WTC11 (cell line): Measurements from ENCODE around the gene COPS3. TPM values are rescaled to one million over a fixed set of nuclear protein-coding genes. Genes with fewer than 3 reads are reported as not detected.

ENCODE experiments used
- CBFB ChIP-seq: sonication (generic); formaldehyde crosslinking; IDR thresholded peaks from 2 replicates; pipeline ENCODE4 v1.8.1; 2022; ENCODE audit warnings: mild to moderate bottlenecking, low read depth, missing genetic modification reagents
- CREM ChIP-seq: sonication (generic); formaldehyde crosslinking; IDR thresholded peaks from 2 replicates; pipeline ENCODE4 v1.8.1; 2022; ENCODE audit warnings: mild to moderate bottlenecking, missing genetic modification reagents, moderate library complexity
- ELF4 ChIP-seq: sonication (generic); formaldehyde crosslinking; IDR thresholded peaks from 2 replicates; pipeline ENCODE4 v1.8.1; 2022; ENCODE audit warnings: low read depth, mild to moderate bottlenecking, moderate library complexity, missing genetic modification reagents
- ESRRA ChIP-seq: sonication (generic); formaldehyde crosslinking; IDR thresholded peaks from 2 replicates; pipeline ENCODE4 v1.8.1; 2022; ENCODE audit warnings: mild to moderate bottlenecking, missing genetic modification reagents, borderline replicate concordance
- FOXP1 ChIP-seq: sonication (generic); formaldehyde crosslinking; IDR thresholded peaks from 2 replicates; pipeline ENCODE4 v1.8.0; 2022; ENCODE audit warnings: missing genetic modification reagents, mild to moderate bottlenecking, moderate library complexity, borderline replicate concordance
- KAT7 ChIP-seq: sonication (generic); formaldehyde crosslinking; IDR thresholded peaks from 2 replicates; pipeline ENCODE4 v1.8.1; 2023; ENCODE audit warnings: missing genetic modification reagents, mild to moderate bottlenecking, borderline replicate concordance
- MYBL2 ChIP-seq: sonication (generic); formaldehyde crosslinking; IDR thresholded peaks from 2 replicates; pipeline ENCODE4 v1.8.1; 2023; ENCODE audit warnings: mild to moderate bottlenecking, moderate library complexity, missing genetic modification reagents
- NFYB ChIP-seq: sonication (generic); formaldehyde crosslinking; conservative IDR thresholded peaks from 2 replicates; pipeline ENCODE4 v1.8.0; 2022; ENCODE audit warnings: low read depth, missing genetic modification reagents
- SP1 ChIP-seq: sonication (generic); formaldehyde crosslinking; conservative IDR thresholded peaks from 2 replicates; pipeline ENCODE4 v1.8.1; 2022; ENCODE audit warnings: missing genetic modification reagents
- TEAD4 ChIP-seq: sonication (generic); formaldehyde crosslinking; IDR thresholded peaks from 2 replicates; pipeline ENCODE4 v1.8.0; 2022; ENCODE audit warnings: mild to moderate bottlenecking, missing genetic modification reagents
- ZNF138 ChIP-seq: sonication (generic); formaldehyde crosslinking; conservative IDR thresholded peaks from 2 replicates; pipeline ENCODE4 v1.8.1; 2022; ENCODE audit warnings: mild to moderate bottlenecking, moderate library complexity, missing genetic modification reagents
- ZNF317 ChIP-seq: sonication (generic); formaldehyde crosslinking; IDR thresholded peaks from 2 replicates; pipeline ENCODE4 v1.8.1; 2023; ENCODE audit warnings: low read depth, mild to moderate bottlenecking, moderate library complexity, missing genetic modification reagents, borderline replicate concordance
- ZNF671 ChIP-seq: fragments of 250-450 bp; sonication (Bioruptor Pico); IDR thresholded peaks from 2 replicates; pipeline ENCODE4 v1.8.0; 2021; ENCODE audit warnings: mild to moderate bottlenecking
- total RNA-seq: library from RNA; stranded (reverse); gene quantifications from 3 replicates; pipeline ENCODE4 v1.2.3, GENCODE V29; 2021
- TF ChIP-seq, protein P1 (sequence below): sonication (generic); formaldehyde crosslinking; IDR thresholded peaks from 2 replicates; pipeline ENCODE4 v1.8.1; 2023; ENCODE audit warnings: mild to moderate bottlenecking, missing genetic modification reagents, borderline replicate concordance
- TF ChIP-seq, protein P2 (sequence below): fragments of 250-450 bp; sonication (Bioruptor Pico); IDR thresholded peaks from 2 replicates; pipeline ENCODE4 v1.8.0; 2021; ENCODE audit warnings: mild to moderate bottlenecking
- TF ChIP-seq, protein P3 (sequence below): fragments of 250-450 bp; sonication (Bioruptor Pico); IDR thresholded peaks from 2 replicates; pipeline ENCODE4 v1.9.0; 2021; ENCODE audit warnings: mild to moderate bottlenecking
- TF ChIP-seq, protein P4 (sequence below): sonication (generic); formaldehyde crosslinking; IDR thresholded peaks from 2 replicates; pipeline ENCODE4 v1.8.1; 2022; ENCODE audit warnings: low read depth, mild to moderate bottlenecking, moderate library complexity, missing genetic modification reagents, borderline replicate concordance
- TF ChIP-seq, protein P5 (sequence below): sonication (generic); formaldehyde crosslinking; IDR thresholded peaks from 2 replicates; pipeline ENCODE4 v1.8.0; 2023; ENCODE audit warnings: missing genetic modification reagents, mild to moderate bottlenecking, borderline replicate concordance
- TF ChIP-seq, protein P6 (sequence below): sonication (generic); formaldehyde crosslinking; IDR thresholded peaks from 2 replicates; pipeline ENCODE4 v1.8.1; 2023; ENCODE audit warnings: mild to moderate bottlenecking, missing genetic modification reagents
- TF ChIP-seq, protein P7 (sequence below): fragments of 250-450 bp; sonication (Bioruptor Pico); IDR thresholded peaks from 2 replicates; pipeline ENCODE4 v2.1.2; 2022; ENCODE audit warnings: mild to moderate bottlenecking, moderate library complexity

COPS3 gene
- total RNA-seq, 1 experiment from 2014 or later: 78.3 TPM

DNA sequence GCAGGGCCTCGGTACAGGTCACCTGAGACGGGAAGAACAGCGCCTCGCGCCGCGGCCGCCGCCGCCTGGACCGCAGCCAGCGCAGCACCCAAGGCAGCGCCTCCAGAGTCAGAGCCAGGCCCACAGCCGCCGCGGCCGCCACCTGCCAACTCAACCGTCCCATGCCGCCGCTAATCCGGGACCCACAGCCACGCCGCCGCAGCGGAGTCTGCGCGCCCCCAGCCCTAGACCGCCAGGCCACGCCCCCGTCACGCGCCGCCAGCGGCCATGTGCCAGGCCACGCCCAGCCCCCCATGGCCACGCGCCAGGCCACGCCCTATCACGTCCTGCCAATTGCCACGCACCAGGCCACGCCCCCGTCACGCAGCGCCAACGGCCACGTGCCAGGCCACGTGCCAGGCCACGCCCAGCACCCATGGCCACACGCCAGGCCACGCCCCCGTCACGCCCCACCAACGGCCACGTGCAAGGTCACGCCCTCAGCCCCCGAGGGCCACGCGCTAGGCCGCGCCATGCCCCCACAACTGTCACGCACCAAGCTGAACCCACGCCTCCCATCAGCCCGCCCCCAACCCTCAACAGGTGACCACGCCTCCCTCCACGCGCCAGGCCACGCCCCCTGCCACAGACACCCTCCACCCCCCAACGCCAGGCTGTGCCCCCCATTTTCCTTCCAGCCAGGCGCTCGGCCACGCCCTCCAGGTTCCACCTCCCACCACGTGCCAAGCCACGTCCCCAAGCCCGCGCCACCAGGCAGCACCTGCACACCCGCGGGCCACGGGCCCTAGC, 74.7 kb downstream of the COPS3 start, which contains the start of gene PLD6 (continued):
- TF ChIP-seq CREM (CRISPR knock-in tag) (no peak; the same call in 1 of the 2 replicates), MYBL2 (0 out of 2 replicates have a peak, but pooled peaks have one; percentile 43), CBFB (CRISPR knock-in tag) (no peak), KAT7 (CRISPR knock-in tag) (no peak), SP1 (CRISPR knock-in tag) (peak; percentile 94), ELF4 (0 out of 2 replicates have a peak, but pooled peaks have one; percentile 59), FOXP1 (no peak), ZNF671 (CRISPR knock-in tag) (peak; percentile 80; the same call in 1 of the 2 replicates), TEAD4 (CRISPR knock-in tag) (no peak), ZNF317 (no peak), ESRRA (CRISPR knock-in tag) (no peak), ZNF138 (CRISPR knock-in tag) (no peak), NFYB (CRISPR knock-in tag) (0 out of 2 replicates have a peak, but pooled peaks have one; percentile 15)
- TF ChIP-seq, protein P1, sequence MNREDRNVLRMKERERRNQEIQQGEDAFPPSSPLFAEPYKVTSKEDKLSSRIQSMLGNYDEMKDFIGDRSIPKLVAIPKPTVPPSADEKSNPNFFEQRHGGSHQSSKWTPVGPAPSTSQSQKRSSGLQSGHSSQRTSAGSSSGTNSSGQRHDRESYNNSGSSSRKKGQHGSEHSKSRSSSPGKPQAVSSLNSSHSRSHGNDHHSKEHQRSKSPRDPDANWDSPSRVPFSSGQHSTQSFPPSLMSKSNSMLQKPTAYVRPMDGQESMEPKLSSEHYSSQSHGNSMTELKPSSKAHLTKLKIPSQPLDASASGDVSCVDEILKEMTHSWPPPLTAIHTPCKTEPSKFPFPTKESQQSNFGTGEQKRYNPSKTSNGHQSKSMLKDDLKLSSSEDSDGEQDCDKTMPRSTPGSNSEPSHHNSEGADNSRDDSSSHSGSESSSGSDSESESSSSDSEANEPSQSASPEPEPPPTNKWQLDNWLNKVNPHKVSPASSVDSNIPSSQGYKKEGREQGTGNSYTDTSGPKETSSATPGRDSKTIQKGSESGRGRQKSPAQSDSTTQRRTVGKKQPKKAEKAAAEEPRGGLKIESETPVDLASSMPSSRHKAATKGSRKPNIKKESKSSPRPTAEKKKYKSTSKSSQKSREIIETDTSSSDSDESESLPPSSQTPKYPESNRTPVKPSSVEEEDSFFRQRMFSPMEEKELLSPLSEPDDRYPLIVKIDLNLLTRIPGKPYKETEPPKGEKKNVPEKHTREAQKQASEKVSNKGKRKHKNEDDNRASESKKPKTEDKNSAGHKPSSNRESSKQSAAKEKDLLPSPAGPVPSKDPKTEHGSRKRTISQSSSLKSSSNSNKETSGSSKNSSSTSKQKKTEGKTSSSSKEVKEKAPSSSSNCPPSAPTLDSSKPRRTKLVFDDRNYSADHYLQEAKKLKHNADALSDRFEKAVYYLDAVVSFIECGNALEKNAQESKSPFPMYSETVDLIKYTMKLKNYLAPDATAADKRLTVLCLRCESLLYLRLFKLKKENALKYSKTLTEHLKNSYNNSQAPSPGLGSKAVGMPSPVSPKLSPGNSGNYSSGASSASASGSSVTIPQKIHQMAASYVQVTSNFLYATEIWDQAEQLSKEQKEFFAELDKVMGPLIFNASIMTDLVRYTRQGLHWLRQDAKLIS (CRISPR knock-in tag): no peak
- TF ChIP-seq, protein P2, sequence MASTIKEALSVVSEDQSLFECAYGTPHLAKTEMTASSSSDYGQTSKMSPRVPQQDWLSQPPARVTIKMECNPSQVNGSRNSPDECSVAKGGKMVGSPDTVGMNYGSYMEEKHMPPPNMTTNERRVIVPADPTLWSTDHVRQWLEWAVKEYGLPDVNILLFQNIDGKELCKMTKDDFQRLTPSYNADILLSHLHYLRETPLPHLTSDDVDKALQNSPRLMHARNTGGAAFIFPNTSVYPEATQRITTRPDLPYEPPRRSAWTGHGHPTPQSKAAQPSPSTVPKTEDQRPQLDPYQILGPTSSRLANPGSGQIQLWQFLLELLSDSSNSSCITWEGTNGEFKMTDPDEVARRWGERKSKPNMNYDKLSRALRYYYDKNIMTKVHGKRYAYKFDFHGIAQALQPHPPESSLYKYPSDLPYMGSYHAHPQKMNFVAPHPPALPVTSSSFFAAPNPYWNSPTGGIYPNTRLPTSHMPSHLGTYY: peak; percentile 75; the same call in 1 of the 2 replicates
- TF ChIP-seq, protein P3, sequence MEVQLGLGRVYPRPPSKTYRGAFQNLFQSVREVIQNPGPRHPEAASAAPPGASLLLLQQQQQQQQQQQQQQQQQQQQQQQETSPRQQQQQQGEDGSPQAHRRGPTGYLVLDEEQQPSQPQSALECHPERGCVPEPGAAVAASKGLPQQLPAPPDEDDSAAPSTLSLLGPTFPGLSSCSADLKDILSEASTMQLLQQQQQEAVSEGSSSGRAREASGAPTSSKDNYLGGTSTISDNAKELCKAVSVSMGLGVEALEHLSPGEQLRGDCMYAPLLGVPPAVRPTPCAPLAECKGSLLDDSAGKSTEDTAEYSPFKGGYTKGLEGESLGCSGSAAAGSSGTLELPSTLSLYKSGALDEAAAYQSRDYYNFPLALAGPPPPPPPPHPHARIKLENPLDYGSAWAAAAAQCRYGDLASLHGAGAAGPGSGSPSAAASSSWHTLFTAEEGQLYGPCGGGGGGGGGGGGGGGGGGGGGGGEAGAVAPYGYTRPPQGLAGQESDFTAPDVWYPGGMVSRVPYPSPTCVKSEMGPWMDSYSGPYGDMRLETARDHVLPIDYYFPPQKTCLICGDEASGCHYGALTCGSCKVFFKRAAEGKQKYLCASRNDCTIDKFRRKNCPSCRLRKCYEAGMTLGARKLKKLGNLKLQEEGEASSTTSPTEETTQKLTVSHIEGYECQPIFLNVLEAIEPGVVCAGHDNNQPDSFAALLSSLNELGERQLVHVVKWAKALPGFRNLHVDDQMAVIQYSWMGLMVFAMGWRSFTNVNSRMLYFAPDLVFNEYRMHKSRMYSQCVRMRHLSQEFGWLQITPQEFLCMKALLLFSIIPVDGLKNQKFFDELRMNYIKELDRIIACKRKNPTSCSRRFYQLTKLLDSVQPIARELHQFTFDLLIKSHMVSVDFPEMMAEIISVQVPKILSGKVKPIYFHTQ (CRISPR knock-in tag): no peak
- TF ChIP-seq, protein P4, sequence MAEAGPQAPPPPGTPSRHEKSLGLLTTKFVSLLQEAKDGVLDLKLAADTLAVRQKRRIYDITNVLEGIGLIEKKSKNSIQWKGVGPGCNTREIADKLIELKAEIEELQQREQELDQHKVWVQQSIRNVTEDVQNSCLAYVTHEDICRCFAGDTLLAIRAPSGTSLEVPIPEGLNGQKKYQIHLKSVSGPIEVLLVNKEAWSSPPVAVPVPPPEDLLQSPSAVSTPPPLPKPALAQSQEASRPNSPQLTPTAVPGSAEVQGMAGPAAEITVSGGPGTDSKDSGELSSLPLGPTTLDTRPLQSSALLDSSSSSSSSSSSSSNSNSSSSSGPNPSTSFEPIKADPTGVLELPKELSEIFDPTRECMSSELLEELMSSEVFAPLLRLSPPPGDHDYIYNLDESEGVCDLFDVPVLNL (CRISPR knock-in tag): no peak
- TF ChIP-seq, protein P5, sequence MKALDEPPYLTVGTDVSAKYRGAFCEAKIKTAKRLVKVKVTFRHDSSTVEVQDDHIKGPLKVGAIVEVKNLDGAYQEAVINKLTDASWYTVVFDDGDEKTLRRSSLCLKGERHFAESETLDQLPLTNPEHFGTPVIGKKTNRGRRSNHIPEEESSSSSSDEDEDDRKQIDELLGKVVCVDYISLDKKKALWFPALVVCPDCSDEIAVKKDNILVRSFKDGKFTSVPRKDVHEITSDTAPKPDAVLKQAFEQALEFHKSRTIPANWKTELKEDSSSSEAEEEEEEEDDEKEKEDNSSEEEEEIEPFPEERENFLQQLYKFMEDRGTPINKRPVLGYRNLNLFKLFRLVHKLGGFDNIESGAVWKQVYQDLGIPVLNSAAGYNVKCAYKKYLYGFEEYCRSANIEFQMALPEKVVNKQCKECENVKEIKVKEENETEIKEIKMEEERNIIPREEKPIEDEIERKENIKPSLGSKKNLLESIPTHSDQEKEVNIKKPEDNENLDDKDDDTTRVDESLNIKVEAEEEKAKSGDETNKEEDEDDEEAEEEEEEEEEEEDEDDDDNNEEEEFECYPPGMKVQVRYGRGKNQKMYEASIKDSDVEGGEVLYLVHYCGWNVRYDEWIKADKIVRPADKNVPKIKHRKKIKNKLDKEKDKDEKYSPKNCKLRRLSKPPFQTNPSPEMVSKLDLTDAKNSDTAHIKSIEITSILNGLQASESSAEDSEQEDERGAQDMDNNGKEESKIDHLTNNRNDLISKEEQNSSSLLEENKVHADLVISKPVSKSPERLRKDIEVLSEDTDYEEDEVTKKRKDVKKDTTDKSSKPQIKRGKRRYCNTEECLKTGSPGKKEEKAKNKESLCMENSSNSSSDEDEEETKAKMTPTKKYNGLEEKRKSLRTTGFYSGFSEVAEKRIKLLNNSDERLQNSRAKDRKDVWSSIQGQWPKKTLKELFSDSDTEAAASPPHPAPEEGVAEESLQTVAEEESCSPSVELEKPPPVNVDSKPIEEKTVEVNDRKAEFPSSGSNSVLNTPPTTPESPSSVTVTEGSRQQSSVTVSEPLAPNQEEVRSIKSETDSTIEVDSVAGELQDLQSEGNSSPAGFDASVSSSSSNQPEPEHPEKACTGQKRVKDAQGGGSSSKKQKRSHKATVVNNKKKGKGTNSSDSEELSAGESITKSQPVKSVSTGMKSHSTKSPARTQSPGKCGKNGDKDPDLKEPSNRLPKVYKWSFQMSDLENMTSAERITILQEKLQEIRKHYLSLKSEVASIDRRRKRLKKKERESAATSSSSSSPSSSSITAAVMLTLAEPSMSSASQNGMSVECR (CRISPR knock-in tag): no peak
- TF ChIP-seq, protein P6, sequence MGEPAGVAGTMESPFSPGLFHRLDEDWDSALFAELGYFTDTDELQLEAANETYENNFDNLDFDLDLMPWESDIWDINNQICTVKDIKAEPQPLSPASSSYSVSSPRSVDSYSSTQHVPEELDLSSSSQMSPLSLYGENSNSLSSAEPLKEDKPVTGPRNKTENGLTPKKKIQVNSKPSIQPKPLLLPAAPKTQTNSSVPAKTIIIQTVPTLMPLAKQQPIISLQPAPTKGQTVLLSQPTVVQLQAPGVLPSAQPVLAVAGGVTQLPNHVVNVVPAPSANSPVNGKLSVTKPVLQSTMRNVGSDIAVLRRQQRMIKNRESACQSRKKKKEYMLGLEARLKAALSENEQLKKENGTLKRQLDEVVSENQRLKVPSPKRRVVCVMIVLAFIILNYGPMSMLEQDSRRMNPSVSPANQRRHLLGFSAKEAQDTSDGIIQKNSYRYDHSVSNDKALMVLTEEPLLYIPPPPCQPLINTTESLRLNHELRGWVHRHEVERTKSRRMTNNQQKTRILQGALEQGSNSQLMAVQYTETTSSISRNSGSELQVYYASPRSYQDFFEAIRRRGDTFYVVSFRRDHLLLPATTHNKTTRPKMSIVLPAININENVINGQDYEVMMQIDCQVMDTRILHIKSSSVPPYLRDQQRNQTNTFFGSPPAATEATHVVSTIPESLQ (CRISPR knock-in tag): no peak
- TF ChIP-seq, protein P7, sequence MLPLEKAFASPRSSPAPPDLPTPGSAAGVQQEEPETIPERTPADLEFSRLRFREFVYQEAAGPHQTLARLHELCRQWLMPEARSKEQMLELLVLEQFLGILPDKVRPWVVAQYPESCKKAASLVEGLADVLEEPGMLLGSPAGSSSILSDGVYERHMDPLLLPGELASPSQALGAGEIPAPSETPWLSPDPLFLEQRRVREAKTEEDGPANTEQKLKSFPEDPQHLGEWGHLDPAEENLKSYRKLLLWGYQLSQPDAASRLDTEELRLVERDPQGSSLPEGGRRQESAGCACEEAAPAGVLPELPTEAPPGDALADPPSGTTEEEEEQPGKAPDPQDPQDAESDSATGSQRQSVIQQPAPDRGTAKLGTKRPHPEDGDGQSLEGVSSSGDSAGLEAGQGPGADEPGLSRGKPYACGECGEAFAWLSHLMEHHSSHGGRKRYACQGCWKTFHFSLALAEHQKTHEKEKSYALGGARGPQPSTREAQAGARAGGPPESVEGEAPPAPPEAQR: peak; percentile 49; the same call in 1 of the 2 replicates
